Fibroblast of lung (primary cell): ENCODE results near the gene FOXD1. TPM values are rescaled to one million over a fixed set of nuclear protein-coding genes. Genes with fewer than 3 reads are reported as not detected.

Experiments used
- DNase-seq, 2 donors: peaks; one replicate each; pipeline versions ENCODE4 v3.0.0 to v3.0.0-alpha.2; 2010; ENCODE audit warnings: low read depth in 2 of 2
- H2AFZ ChIP-seq: 2 replicates; pipeline ENCODE4 v1.5.1; 2012; ENCODE audit warnings: low read length, control low read depth, inconsistent platforms
- H3K27ac ChIP-seq: 2 replicates; pipeline ENCODE4 v1.5.1; 2011; ENCODE audit warnings: low read length, control low read depth; ENCODE audit not compliant: insufficient read depth
- H3K27me3 ChIP-seq: 2 replicates; pipeline ENCODE4 v1.5.1; 2011; ENCODE audit warnings: mild to moderate bottlenecking, low read length; ENCODE audit not compliant: control insufficient read depth, insufficient read depth
- H3K36me3 ChIP-seq: 2 replicates; pipeline ENCODE4 v1.5.1; 2011; ENCODE audit warnings: low read length; ENCODE audit not compliant: control insufficient read depth, insufficient read depth
- H3K4me1 ChIP-seq: 2 replicates; pipeline ENCODE4 v1.5.1; 2011; ENCODE audit warnings: low read length; ENCODE audit not compliant: control insufficient read depth, insufficient read depth; ENCODE audit errors: extremely low read depth
- H3K4me2 ChIP-seq: 2 replicates; pipeline ENCODE4 v1.5.1; 2011; ENCODE audit warnings: low read length, control low read depth; ENCODE audit not compliant: insufficient read depth; ENCODE audit errors: extremely low read depth
- H3K4me3 ChIP-seq, 4 experiments: fragments of 200-600 bp in 1 of 4; sonication (generic) in 1 of 4; replicated peaks in 1 of 4; 2 replicates each; pipeline ENCODE4 v1.5.1; 2011 to 2016; ENCODE audit warnings: low read length in 4 of 4, low read depth in 3 of 4, mild to moderate bottlenecking in 3 of 4, control low read depth in 2 of 4, inconsistent platforms in 1 of 4, mixed read lengths in 1 of 4; ENCODE audit not compliant: insufficient read depth in 1 of 4; ENCODE audit errors: control extremely low read depth in 1 of 4
- H3K79me2 ChIP-seq: 2 replicates; pipeline ENCODE4 v1.5.1; 2012; ENCODE audit warnings: mild to moderate bottlenecking, low read length, inconsistent platforms; ENCODE audit not compliant: control insufficient read depth, insufficient read depth
- H3K9ac ChIP-seq: 2 replicates; pipeline ENCODE4 v1.5.1; 2011; ENCODE audit warnings: mild to moderate bottlenecking, low read length, control low read depth; ENCODE audit not compliant: insufficient read depth
- H3K9me3 ChIP-seq: 2 replicates; pipeline ENCODE4 v1.5.1; 2012; ENCODE audit warnings: low read depth, low read length; ENCODE audit not compliant: control insufficient read depth, insufficient read depth
- H4K20me1 ChIP-seq: 2 replicates; pipeline ENCODE4 v1.5.1; 2011; ENCODE audit warnings: low read length; ENCODE audit not compliant: control insufficient read depth, insufficient read depth; ENCODE audit errors: extremely low read depth
- CTCF ChIP-seq, 2 donors: IDR thresholded peaks in 1 of 2; conservative IDR thresholded peaks in 1 of 2; 1 replicate in 1 of 2; 2 replicates in 1 of 2; pipeline ENCODE4 v1.5.1; 2011 to 2012; ENCODE audit warnings: low read length in 2 of 2, control low read depth in 1 of 2, inconsistent platforms in 1 of 2, low read depth in 1 of 2, mild to moderate bottlenecking in 1 of 2
- EZH2 ChIP-seq: IDR thresholded peaks from 2 replicates; pipeline ENCODE4 v1.5.1; 2012; ENCODE audit warnings: low read length, control low read depth, mild to moderate bottlenecking; ENCODE audit errors: missing control alignments
- polyA plus RNA-seq, 2 donors: library from polyadenylated mRNA; depleted of rRNA in 1 of 2; stranded (reverse) in 1 of 2; unstranded in 1 of 2; fragments of >200 nt; gene quantifications; 2 replicates each; pipeline ENCODE4 v1.2.1, GENCODE V29; 2011 to 2012; ENCODE audit warnings: missing spikeins in 1 of 2
- total RNA-seq: library from RNA; depleted of rRNA; stranded (reverse); fragments of >200 nt; gene quantifications from 2 replicates; pipeline ENCODE4 v1.2.1, GENCODE V29; 2014

FOXD1 gene
- total and polyA plus RNA-seq, 2 donors (not counting 1 experiment from before 2014, with no cell fraction given): 1.5 to 8.7 TPM

GRCh38 chr5:73434907-73435306 is 13.7 kb downstream of the FOXD1 start:
- no peak for DNase-seq
- Histone ChIP-seq H3K79me2 (no peaks in the 10 kb centered on the region), H3K36me3 (no peaks in the 10 kb centered on the region), H3K9me3 (no peaks in the 10 kb centered on the region), H2AFZ (no peak overlapping the region), H3K27me3 (peaks cover 12% of the 10 kb centered on the region), H3K4me1 (peaks cover 7% of the 10 kb centered on the region), H4K20me1 (no peaks in the 10 kb centered on the region), H3K27ac (no peak overlapping the region), H3K4me3 (no peak overlapping the region), H3K4me2 (no peak overlapping the region), H3K9ac (no peak overlapping the region)
- TF ChIP-seq CTCF (conservative IDR thresholded peaks at IDR 0.05 in 1 of 2, IDR thresholded peaks at IDR 0.05 in 1 of 2; ENCODE audit: low read depth in 1 of 2, low read length in 2 of 2) (no peak), EZH2 (no peak)

- no peak overlapping the region for H3K9ac ChIP-seq
- H4K20me1 ChIP-seq: no peaks in the 10 kb centered on the region
- TF ChIP-seq EZH2 (no peak), CTCF (conservative IDR thresholded peaks at IDR 0.05 in 1 of 2, IDR thresholded peaks at IDR 0.05 in 1 of 2; ENCODE audit: low read depth in 1 of 2, low read length in 2 of 2) (no peak)
- H3K79me2 ChIP-seq: no peaks in the 10 kb centered on the region
- H3K4me2 ChIP-seq: no peak overlapping the region
- H3K4me1 ChIP-seq: peaks cover 7% of the 10 kb centered on the region
- H3K27ac ChIP-seq: no peak overlapping the region
- H3K9me3 ChIP-seq: no peaks in the 10 kb centered on the region
- no peaks in the 10 kb centered on the region for H3K36me3 ChIP-seq
- no peak overlapping the region for H3K4me3 ChIP-seq
- DNase-seq: no peak
- H2AFZ ChIP-seq: no peak overlapping the region
- H3K27me3 ChIP-seq: peaks cover 12% of the 10 kb centered on the region
Measured at GRCh38 chr5:73434461-73434860, 14.1 kb downstream of the FOXD1 start.

GRCh38 chr5:73433982-73434342 is 14.6 kb downstream of the FOXD1 start:
- no peaks in the 10 kb centered on the region for H3K36me3 ChIP-seq
- H3K9ac ChIP-seq: no peak overlapping the region
- H3K4me1 ChIP-seq: peaks cover 7% of the 10 kb centered on the region
- no peak overlapping the region for H3K27ac ChIP-seq
- TF ChIP-seq EZH2: no peak
- H3K27me3 ChIP-seq: peaks cover 12% of the 10 kb centered on the region
- peak; percentile 68 to 80 for DNase-seq
- no peak overlapping the region for H2AFZ ChIP-seq
- H3K9me3 ChIP-seq: no peaks in the 10 kb centered on the region
- H4K20me1 ChIP-seq: no peaks in the 10 kb centered on the region
- H3K4me3 ChIP-seq: no peak overlapping the region
- no peak overlapping the region for H3K4me2 ChIP-seq
- no peaks in the 10 kb centered on the region for H3K79me2 ChIP-seq
